Measurements from ENCODE around the gene KDM4E.
"Not testable (repeated sequence)": the region's sequence is repeated elsewhere in the genome, so short reads cannot be mapped to it uniquely, and the experiment has no call there.

Gene KDM4E

DNA sequence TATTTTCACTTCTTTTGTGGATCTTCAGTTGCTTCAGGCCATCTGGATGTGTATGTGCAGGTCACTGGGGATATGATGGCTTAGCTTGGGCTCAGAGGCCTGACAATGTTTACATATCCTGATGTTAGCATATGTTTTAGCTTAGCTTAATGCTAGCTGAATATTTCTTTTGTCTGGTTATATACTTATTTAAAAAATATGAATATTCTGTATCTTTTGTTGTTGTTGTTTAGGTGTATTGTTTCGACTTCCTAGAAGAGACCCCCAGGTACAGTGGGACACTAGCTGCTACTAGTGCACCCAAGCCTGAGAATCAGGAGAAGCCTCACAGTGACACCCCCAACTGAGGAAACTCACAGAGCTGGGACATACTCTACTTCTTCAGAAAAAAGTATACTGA, at the start of gene KDM4E:
Gene KDM4E, plus strand, starts transcription at position 301 of the 400 bp plus-strand sequence. CDS start 300 bp downstream, outside the sequence.
- no peak for DNase-seq (ENCODE audit: low read depth)

DNA sequence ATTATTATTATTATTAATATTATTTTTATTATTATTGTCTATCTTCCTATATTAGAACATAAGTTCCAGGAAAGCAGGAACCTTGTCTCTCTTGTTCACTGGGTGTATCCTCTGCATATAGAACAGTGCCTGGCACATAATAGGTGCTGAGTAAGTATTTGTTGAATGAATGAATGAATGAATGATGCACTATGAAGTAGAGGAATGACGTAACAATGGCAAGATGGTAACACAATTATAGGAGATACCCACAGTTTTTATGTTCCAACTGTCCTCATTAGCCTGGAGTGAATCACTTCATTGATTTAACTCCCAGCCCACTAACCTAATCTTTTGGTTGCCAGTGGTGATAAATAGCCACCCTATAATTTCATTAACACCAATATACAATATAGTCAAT, 49.5 kb upstream of the KDM4E start:
- DNase-seq (ENCODE audit: low read depth), result no peak

DNA sequence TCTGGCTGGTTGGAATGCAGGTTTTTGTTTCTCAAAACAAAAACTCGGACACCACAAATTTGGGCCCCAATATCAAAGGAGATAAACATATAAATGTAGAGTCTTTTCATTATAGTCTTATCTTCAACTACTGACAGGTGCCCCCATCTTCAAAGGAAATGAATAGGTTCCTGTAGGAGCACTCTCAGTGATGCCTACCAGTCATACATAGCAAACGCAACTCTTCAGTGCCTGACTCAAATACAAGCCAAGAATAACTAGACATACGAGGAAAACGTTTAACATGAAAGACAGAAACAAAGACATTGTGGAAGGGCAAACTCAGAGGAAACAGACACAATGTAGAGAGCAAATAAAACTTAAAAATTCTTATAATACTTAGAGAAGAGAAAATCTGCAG, 37.7 kb upstream of the KDM4E start:
- no peak for DNase-seq (ENCODE audit: low read depth)

DNA sequence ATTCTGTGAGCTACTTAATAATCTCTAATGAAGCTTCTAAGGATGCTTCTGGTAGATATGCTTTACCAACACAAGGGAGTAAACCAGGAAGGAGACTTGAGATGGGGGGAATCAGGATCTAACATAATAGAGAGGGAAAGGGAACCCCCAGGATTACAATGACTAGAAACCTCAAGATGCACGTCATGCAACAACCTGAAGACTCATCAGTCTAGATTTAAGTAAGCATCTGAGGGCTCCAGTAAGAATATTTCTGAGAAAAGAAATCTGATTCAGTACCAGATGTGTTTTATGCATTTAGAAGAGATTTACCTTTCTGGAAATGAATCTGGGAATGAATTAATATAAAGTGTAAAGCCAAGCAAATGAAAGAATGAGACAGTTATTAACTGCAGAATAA, 36.3 kb upstream of the KDM4E start:
- no peak for DNase-seq (ENCODE audit: low read depth)

DNA sequence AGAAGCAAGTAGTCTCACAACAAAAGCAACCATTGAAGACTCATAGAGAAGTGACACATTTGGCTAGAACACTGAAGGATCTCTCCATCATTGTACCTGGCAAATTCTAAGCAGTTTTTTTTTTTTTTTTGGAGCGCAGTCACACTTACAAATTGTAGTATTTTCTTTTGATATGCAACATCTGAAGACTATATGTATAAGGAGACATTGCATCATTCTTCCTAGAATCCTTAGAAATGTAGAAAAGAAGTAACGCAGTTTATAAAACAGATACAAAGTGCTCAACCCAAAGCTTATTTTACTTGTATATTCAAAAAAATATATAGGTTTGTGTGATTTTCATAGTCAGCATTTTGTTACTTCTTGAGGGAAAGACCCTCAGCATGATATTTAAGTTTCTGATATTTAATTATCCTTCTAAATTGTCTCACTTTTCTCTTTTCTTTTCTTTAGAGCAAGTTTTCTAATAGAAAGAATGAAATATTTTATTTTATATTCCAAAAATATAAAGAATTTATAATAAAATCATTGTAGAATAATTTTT, 31.6 kb upstream of the KDM4E start:
- no peak for DNase-seq (ENCODE audit: low read depth)

DNA sequence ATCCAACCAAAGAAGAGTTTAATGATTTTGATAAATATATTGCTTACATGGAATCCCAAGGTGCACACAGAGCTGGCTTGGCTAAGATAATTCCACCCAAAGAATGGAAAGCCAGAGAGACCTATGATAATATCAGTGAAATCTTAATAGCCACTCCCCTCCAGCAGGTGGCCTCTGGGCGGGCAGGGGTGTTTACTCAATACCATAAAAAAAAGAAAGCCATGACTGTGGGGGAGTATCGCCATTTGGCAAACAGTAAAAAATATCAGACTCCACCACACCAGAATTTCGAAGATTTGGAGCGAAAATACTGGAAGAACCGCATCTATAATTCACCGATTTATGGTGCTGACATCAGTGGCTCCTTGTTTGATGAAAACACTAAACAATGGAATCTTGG, 27.6 kb upstream of the KDM4E start:
- DNase-seq (ENCODE audit: low read depth), result no peak

DNA sequence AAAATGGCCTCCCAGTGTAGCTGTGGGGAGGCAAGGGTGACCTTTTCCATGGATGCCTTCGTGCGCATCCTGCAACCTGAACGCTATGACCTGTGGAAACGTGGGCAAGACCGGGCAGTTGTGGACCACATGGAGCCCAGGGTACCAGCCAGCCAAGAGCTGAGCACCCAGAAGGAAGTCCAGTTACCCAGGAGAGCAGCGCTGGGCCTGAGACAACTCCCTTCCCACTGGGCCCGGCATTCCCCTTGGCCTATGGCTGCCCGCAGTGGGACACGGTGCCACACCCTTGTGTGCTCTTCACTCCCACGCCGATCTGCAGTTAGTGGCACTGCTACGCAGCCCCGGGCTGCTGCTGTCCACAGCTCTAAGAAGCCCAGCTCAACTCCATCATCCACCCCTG, 26.8 kb upstream of the KDM4E start:
- no peak for DNase-seq (ENCODE audit: low read depth)

DNA sequence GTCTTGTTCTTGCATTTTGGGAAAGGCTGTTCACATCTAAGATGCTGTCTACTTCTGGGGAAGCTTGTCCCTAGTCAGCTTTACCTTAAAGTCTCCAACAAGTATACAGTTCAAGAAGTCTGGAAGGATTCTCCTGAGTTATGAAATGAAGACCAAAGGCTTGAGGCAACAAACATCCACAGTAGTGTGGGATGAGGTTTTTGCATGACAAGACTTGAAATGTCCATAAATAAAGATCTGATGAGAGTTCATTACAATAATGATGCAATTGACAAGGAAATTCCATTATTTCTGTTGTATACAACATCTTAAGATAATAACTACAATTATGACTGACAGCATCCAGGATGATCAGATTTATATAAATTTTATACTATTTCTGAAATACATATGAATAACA, 21.3 kb upstream of the KDM4E start:
- DNase-seq (ENCODE audit: low read depth), result no peak

DNA sequence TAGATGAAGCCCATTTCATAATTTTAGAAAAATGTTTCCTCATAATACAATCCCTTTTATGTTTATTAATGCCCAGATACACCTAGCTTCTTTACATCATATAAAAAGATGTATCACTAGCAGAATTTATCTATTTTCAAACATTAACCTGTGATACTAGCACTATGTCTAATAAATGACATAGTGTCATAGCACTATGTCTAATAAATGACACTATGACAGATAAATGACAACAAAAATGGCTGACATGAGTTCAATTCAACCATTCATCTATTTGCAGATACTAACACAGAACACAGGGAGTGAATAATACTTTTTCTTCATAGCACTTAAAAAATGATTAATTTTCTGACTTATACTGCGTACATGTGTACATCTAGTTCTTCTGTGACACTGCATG, 19.4 kb upstream of the KDM4E start:
- DNase-seq (ENCODE audit: low read depth), result no peak

DNA sequence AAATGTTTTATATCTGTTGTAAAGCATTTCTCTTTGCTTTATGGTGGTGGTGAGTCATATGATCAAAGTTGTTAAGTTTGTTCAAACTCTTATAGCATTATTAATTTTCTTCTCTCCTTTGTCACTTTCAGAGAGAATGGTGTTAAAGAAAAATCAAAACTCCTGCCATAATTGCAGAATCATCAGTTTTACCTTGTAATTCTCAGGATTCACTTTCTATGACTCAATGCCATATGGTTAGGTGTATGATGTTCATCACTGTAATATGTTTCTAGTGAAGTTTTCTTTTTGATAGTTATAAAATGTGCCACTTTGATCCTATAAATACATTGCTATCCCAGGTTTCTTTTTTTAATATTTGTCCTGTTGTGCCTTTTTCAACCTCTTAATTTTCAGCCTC, 13.7 kb upstream of the KDM4E start:
- DNase-seq (ENCODE audit: low read depth), result no peak

DNA sequence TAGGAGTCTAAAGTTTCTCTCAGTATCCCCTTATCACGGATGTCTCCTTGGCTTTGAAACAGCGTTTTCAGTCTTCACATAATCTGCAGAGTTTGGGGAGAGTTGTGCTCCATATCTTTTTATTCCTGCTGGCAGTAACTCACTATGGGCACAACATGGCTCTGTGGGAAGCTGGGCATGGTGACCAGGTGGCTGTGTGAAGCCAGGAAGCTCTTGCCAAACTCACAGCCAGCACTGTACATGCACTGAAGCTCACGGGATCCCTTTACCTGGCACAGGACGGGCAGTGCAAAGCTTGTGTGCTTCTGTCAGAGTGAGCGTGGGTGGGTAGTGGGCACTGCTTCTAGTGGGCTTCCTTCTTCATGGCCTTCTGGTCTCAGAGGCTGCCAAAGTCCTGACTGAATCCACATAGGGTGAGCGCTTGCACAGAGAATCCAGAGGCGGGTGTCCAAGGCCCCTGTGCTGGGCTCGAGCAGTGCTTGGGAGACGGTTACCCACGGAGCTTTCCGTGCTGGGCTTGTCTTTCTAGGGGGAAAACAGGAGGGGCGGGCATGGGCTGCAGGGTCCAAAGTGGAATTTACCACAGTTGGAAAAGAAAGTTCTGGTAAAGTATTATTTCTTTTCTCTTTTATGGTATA, 10.8 kb upstream of the KDM4E start:
- no peak for DNase-seq (ENCODE audit: low read depth)

DNA sequence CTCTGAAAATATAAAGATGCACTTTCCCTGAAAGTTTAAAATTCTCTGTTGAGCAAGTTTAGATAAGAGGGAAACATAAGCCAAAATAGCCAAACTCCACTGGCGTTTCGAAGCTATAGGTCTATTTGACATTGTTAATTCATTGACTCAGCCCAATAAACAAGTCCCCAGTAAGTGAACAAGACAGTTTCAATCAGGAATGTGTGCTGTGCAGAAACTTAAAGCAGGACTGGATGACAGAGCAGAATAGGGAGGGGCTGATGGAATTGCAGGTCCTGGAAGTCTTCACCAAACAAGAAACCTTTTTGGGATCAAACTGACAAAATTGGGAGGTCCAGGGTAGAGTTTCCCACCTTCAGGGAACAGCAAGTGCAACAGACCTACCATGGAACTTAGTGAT, 8.9 kb upstream of the KDM4E start:
- DNase-seq (ENCODE audit: low read depth), result no peak

DNA sequence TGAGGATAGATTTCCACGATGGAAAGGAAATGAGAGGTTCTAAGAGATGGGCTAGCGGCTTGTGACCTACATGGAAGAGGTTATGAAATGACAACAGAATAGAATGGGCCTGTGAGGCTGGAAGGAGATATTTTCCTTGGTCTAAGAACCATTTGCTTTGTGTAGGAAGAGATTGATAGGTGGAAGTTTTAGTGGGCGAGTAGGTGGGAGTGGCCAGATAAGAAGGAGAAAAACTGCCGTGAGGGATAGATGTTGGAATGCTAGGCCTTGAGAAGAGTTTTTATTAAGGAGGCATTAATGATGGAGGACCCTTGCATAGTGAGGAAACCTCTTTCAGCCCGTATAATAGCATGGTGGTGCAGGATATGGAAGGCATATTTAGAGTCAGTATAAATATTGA, 3.6 kb upstream of the KDM4E start:
- not testable (repeated sequence) for DNase-seq (ENCODE audit: low read depth)

DNA sequence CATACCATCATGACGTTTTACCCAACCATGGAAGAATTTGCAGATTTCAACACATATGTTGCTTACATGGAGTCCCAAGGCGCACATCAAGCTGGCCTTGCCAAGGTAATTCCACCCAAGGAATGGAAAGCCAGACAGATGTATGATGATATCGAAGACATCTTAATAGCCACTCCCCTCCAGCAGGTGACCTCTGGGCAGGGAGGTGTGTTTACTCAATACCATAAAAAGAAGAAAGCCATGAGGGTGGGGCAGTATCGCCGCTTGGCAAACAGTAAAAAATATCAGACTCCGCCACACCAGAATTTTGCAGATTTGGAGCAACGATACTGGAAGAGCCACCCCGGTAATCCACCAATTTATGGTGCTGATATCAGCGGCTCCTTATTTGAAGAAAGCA, 536 bp downstream of the KDM4E start:
- DNase-seq (ENCODE audit: low read depth), result not testable (repeated sequence)

DNA sequence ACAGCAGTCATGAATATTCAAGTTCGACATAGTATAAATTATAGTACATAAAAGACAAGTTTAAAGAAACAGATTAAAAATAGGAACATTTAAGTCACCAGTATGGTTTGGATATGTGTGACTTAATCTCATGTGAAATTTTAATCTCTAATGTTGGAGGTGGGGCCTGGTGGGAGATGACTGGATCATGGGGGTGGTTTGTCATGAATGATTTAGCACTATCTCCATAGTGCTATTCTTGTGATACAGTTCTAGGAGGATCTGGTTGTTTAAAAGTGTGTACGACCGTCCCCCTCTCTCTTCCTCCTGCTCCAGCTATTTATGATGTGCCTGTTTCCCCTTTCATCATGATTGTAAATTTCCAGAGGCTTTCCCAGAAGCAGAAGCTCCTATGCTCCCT, 3.3 kb downstream of the KDM4E start:
- DNase-seq (ENCODE audit: low read depth), result no peak

DNA sequence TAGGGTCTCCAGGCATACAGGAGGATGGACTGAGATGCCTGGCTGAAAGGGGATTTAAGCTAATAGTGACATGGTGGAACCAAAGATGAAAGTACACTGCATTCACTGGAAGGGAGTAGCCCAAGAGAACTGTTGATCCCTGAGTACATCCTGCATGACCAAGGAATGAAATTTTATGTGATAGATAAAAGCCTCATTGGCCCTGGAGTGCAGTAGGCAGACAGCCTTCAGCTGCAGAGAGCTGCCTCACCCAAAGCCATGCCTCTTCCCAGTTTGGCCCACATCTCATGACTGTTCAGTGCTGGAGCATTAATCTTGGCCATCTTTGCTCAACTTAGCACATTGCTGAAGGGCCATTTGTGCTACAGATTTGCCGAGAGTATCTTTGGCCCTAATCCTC, 8.0 kb downstream of the KDM4E start:
- no peak for DNase-seq (ENCODE audit: low read depth)

DNA sequence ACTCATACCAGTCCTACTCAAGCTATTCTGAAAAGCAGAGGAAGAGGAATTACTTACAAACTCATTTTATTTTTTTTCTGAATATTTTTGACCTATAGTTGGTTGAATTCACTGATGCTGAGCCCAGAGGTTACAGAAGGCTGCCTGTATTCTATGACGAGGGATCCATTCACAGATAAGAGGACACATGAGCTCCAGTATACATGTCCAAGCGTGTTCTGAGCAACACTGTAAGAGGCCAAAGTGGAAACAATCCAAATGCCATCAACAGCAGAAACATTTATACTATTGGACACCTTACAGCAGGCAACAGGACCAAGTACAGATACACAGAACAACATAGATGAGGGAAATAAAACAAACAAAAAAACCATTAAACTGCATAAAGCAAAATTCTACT, 10.3 kb downstream of the KDM4E start:
- DNase-seq (ENCODE audit: low read depth), result no peak

DNA sequence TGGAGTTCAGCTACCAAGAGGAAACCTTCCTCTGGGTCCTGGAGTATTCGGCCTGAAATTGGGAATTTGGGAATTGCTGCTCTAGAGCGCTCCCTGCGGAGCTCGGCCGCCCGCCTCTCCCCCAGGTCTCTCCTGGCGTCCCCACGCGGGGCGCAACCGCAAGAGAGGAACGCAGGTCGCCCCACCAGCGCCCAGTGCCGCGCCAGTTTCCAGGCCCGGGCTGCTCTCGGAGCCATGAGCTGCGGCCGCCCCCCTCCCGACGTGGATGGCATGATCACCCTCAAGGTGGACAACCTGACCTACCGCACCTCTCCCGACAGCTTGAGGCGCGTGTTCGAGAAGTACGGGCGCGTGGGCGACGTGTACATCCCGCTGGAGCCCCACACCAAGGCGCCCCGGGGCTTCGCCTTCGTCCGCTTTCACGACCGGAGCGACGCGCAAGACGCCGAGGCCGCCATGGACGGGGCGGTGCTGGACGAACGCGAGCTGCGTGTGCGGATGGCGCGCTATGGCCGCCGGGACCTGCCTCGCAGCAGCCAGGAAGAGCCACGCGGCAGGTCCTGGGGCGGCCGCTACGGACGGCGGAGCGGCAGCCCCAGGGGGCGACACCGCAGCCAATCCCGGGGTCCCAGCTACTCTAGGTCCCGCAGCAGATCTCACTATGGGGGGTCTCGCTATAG, 12.4 kb downstream of the KDM4E start:
- DNase-seq (ENCODE audit: low read depth), result not testable (repeated sequence)

DNA sequence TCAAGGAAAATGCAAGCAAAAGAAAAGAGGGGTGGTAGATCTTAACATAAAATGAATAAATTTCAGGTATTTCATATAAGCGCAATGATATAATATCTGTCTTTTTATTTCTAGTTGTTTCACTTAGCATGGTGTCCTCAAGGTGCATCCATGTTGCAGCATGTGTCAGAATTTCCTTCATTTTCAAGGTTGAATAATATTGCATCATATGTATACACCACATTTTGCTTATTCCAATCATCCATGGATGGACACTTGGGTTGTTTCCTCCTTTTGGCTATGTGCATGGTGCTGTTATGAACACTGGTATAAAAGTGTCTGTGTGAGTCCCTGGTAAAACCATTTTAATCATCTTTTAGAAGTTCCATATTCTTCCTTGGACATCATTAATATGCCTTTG, 17.2 kb downstream of the KDM4E start:
- no peak for DNase-seq (ENCODE audit: low read depth)

DNA sequence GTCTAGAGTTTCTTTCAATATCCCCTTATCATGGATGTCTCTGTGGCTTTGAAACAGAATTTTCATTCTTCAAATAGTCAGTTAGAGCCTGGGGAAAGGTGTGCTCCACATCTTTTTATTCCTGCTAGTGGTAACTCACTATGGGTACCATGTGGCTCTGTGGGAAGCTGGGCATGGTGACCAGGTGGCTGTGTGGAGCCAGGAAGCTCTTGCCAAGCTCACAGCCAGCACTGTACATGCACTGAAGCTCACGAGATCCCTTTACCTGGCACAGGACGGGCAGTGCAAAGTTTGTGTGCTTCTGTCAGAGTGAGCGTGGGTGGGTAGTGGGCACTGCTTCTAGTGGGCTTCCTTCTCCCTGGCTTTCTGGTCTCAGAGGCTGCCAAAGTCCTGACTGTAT, 17.8 kb downstream of the KDM4E start:
- no peak for DNase-seq (ENCODE audit: low read depth)

DNA sequence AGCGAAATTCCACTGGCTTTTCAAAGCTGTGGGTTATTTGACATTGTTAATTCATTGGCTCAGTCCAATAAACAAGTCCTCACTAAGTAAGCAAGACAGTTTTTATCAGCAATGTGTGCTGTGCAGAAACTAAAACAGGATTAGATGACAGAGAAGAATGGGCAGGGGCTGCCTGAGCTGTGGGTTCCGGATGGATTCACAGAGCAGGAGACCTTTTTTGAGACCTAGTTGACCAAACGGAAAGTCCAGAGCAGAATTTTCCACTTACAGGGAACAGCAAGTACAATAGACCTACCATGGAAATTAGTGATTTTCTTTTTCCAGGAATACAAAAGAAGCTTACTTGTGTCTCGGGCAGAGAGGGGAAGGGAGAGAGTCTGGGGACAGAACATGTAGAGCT, 19.0 kb downstream of the KDM4E start:
- DNase-seq (ENCODE audit: low read depth), result no peak

DNA sequence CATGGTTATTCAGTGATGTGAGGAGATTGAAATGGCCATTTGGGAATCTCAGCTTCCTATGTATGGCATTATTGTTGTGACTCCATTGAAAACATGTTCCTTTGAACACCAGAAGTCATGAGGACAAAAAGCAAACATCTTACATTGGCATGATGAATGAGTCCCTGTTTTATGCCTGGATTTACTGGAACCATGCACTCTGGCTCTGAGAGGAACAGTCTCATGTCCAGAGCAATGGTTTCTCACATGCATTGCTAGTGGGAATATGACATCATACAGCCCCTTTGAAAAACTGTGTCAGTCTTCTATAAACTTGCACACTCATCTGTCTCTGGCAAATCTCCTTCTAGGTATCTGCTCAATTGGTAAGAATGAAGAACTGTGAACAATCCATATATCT, 20.8 kb downstream of the KDM4E start:
- no peak for DNase-seq (ENCODE audit: low read depth)

DNA sequence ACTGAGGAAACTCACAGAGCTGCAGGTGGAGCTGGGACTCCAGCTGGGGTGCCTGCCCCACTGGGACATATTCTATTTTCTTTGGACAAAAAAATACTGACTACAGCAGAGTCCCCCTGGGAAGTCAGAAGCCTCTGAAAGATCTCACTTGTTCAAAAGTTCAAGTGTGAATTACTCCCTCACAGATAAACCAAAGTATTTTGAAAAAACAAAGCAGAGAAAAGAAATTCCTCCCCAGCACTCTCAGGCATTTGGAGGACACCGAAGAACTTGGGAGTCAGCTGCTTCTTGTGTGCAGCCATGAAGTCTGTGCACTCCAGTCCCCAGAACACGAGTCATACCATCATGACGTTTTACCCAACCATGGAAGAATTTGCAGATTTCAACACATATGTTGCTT, 24.1 kb downstream of the KDM4E start, which contains the start of gene KDM4F:
Gene KDM4F, plus strand, starts transcription at position 301 of the 400 bp plus-strand sequence.
- DNase-seq (ENCODE audit: low read depth), result not testable (repeated sequence)
